ENCODE data around the gene BPIFB2.

DNA sequence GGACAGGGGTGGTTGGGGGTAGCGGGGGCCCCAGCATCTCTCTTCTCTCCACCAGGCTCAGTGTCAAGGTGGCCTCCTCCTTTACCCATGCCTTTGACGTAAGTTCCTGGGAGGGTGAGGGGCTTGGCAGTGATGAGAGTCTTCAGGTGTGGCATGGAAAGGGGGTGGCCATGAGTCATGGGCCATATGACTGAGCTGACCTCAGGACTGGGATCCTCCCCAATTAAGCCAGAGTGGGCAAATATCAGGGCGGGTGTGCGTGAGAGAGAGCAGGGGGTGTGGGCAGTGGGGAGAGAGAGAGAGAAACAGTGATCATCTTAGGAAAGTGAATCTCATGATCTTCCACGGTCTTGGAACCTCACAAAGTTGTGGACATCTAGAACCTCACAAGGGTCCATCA is 63.7 kb downstream of the BPIFB2 start:
- TF ChIP-seq, protein P1, sequence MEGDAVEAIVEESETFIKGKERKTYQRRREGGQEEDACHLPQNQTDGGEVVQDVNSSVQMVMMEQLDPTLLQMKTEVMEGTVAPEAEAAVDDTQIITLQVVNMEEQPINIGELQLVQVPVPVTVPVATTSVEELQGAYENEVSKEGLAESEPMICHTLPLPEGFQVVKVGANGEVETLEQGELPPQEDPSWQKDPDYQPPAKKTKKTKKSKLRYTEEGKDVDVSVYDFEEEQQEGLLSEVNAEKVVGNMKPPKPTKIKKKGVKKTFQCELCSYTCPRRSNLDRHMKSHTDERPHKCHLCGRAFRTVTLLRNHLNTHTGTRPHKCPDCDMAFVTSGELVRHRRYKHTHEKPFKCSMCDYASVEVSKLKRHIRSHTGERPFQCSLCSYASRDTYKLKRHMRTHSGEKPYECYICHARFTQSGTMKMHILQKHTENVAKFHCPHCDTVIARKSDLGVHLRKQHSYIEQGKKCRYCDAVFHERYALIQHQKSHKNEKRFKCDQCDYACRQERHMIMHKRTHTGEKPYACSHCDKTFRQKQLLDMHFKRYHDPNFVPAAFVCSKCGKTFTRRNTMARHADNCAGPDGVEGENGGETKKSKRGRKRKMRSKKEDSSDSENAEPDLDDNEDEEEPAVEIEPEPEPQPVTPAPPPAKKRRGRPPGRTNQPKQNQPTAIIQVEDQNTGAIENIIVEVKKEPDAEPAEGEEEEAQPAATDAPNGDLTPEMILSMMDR (IDR thresholded peaks at IDR 0.05; ENCODE audit: insufficient read depth, low read depth, low read length), result no peak
- TF ChIP-seq EZH2 (IDR thresholded peaks at IDR 0.05; ENCODE audit: insufficient read depth, low read length), result no peak

Data from astrocyte (in vitro differentiated cells and primary cell).